OCI-M1 (cell line): ENCODE data around the gene ADGRA3.
A peak's percentile ranks its signal among the peaks of the same experiment; 100 is the strongest.

ENCODE experiments used
- DNase-seq: peaks from one replicate; lab custom pipeline; 2025; lab: John Stamatoyannopoulos, UW

ADGRA3 gene

DNA sequence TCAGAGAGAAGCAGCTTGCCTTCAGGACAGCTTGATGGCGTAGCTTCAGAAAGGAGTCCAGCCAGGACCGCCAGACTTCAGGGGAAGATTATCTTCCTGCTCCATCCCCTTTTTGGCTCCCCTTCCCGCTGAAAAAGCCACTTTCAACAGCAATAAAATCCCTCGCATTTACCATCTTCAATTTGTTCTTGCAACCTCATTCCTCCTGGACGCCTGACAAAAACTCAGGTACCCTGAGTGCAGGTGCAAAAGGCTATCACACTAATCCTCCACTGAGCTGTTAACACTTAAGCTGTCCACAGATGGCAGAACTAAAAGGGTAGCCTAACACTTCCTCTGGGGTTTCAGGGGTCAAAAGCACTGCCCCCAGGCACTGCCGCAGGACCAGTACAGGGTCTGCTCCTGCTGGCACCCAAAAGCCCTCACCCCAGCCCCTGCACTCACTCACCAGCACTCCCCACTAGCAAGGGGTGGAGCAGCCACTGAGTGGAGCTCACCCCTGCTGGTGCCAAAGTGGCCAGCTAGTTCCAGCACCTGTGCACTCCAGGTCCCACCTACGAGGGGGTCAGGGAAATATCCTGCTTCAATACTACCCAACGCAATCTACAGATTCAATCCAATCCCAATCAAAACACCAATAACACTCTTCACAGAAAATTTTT, 145.8 kb downstream of the ADGRA3 start:
- no peak for DNase-seq

DNA sequence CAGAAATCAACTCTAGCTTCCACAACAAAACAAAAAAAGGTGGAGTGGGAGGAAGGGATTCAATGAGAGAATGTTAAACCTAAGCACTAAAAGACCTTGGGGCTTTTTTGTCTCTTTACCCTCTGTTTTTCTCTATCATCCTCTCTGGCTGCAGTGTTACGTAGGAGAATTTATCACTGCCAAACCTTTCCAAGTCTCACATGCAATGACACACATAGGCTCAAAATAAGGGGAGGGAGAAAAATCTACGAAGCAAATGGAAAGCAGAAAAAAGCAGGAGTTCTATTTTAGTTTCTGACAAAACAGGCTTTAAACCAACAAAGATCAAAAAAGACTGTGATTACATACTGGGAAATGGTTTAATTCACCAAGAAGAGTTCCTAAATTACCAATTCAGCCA, 152.1 kb downstream of the ADGRA3 start:
- no peak for DNase-seq

DNA sequence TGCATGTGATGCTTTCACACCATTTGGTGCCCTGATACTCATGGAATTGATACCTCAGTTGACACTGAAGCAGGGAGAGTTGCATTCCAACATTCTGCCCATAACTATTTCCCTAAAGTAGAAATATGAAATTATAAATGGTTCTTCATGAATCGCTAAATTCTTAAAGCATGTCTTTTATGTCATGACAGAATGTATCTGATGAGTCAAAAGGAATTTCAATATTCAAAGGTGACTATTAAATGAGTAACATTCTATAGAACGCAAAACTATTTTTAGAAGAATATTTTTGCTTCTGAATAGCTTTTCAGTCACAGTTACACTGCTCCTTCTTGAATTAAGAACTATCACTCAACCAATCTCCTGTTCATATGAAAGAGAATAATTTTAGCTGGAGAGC, 152.8 kb downstream of the ADGRA3 start:
- DNase-seq = no peak

DNA sequence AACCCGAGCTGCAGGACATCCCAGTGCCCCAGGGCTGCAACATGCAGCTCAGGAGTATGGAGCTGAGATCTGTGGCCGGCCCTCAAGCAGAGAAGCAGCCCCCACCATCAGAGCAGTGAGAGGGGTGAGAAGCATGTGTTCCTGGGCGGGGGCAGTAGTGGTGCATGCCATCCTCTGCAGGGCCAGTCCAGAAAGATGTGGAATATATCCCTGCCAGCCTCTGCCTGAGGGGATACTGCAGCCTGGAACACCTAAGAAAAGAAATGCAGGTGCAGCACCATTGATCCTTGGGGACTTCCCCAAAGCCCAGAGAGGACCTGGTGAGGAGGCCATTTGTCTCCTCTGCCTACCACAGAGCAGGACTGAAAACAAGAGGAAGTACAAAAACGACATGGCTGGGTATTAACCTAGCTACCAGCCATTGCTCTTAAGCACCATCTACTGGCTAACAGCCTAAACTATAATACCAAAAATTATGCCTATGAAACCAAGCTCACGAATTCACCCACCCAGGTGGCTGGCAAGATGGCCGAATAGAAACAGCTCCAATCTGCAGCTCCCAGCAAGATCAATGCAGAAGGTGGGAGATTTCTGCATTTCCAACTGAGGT, 158.8 kb downstream of the ADGRA3 start:
- peak; percentile 79 for DNase-seq

DNA sequence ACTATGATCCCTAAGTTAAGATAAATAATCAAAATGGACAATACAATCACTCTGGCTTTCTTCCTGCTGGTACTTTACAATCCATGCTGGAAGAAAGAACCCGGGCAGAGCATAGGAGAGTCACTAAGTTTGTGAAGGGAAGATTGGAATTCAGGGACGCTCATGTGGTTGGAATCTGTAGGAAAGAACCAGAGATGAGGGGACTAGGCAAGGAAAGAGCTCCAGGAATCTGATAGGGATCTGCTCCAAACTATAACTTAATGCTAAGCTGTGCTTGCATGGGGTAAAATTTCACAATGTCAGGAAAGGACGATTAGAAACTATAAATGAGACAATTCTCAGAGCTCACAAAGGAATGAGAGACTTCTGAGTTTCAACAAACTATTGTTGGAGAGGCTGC, 167.5 kb downstream of the ADGRA3 start:
- no peak for DNase-seq

DNA sequence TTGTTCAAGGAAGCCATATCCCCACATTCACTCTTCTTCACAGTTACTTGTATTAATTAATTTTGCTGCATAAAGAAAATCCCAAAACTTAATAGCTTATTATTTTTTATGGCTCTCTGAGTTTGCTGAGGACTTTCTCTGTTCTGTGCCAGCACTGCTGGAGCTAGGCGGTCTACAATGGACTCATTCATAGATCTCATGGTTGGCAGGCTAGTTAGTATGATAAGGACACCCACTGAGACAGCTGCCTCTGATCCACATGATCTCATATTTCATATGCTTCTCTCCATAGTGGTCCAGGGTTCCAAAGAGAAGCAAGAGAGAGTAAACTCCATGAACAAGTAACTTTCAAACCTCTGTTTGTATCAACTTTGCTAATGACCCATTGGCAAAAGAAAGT, 170.2 kb downstream of the ADGRA3 start:
- DNase-seq = no peak

DNA sequence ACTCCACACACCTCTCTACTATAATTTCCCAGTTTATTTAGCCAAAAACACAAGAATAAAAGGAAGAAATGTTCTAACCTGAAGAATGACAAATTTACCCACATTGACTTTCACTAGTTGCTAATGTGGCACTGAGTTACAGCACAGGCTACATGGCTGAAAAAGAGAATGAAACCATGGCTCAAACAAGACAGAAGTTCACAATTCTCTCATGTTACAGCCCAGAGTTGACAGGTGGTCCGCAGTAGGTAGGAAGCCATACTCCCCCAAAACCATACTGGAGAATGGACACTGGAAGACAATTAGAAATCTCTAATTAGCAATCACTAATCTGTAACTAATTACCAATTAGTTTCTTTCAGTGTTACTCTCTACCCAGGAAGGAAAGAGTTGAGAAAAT, 170.8 kb downstream of the ADGRA3 start:
- DNase-seq = no peak

DNA sequence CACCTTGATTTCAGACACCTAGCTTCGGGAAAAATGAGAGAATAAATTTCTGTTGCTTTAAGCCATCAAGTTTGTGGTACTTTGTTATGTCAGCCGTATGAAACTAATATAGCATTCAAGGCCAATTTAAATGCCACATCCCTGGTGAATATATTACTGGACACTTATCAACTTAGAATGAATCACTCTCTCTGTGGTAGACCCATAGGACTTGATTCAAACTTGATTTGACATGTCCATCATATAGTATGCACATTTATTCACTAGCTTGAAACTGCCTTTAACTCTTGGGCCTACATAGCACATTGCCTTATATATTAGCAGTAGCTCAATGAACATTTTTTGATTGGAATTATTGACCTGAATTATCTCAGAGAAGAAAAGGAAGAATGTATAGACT, 172.3 kb downstream of the ADGRA3 start:
- no peak for DNase-seq

DNA sequence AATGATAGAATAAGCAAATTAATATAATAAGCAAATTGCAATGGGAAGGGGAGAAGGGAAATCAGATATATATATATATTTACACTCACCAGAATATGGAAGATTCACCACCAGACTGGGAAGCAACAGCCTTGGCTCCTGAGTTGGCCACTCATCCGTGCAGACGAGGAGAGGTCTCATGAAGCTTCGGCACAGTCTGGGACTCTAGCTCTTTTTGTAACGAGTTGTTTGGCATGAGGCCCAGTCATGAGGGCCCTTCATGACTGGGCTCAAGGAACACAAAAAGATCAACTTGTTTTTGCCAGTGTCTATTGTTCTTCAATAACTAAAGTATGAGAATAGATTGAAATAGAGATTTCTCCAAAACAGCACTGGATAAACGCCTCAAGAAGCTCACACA, 176.4 kb downstream of the ADGRA3 start:
- DNase-seq = no peak

DNA sequence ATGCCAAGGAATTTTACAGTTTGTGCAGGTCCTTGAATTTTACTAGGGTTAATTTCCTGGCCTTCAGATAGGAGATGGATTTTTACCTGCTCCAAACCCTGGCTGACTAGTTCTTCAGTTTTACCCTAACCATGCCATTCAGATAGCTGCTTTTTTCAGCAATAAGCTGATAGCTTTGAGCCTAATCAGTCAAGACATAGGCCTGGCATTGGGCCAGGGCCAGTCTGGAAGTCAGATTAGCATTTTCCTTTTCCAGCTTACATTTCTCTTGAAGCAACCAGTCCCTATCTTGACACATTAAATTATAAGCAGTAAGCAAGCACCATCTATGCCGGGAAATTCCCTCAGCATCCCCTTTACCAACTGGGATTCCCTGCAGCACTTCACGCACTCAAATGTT, 177.1 kb downstream of the ADGRA3 start:
- DNase-seq = peak; percentile 47
